Mononuclear cell (primary cell): ENCODE results near the gene PLA2G4A. TPM values are rescaled to one million over a fixed set of nuclear protein-coding genes. Genes with fewer than 3 reads are reported as not detected.

ENCODE experiments used
- H3K27me3 ChIP-seq: 2 replicates; pipeline ENCODE4 v1.6.0; 2011; ENCODE audit warnings: low read length, control low read depth; ENCODE audit not compliant: insufficient read depth
- H3K4me1 ChIP-seq: 2 replicates; pipeline ENCODE4 v1.5.1; 2011; ENCODE audit warnings: mild to moderate bottlenecking, low read length, control low read depth; ENCODE audit not compliant: insufficient read depth
- H3K4me3 ChIP-seq: 2 replicates; pipeline ENCODE4 v1.5.1; 2011; ENCODE audit warnings: mild to moderate bottlenecking, low read length, moderate library complexity
- H3K9me3 ChIP-seq: 2 replicates; pipeline ENCODE4 v1.5.1; 2011; ENCODE audit warnings: low read depth, mild to moderate bottlenecking, control low read depth, low read length
- total RNA-seq: library from RNA; depleted of rRNA; stranded (reverse); fragments of >200 nt; gene quantifications from one replicate; pipeline ENCODE4 v1.2.3, GENCODE V29; 2012

PLA2G4A gene
- total RNA-seq, 1 donor, result 2.2 TPM

GRCh38 chr1:187010571-187011309, 182.0 kb downstream of the PLA2G4A start:
- no peaks in the 10 kb centered on the region for H3K27me3 ChIP-seq

GRCh38 chr1:187013582-187014200, 184.9 kb downstream of the PLA2G4A start:
- H3K9me3 ChIP-seq, result no peaks in the 10 kb centered on the region
- H3K27me3 ChIP-seq, result no peaks in the 10 kb centered on the region
- H3K4me3 ChIP-seq, result no peak overlapping the region
- H3K4me1 ChIP-seq, result no peaks in the 10 kb centered on the region

More at GRCh38 chr1:187010571-187011309, 182.0 kb downstream of the PLA2G4A start:
- no peak overlapping the region for H3K4me3 ChIP-seq
- peaks cover 8% of the 10 kb centered on the region for H3K9me3 ChIP-seq
- H3K4me1 ChIP-seq, result no peaks in the 10 kb centered on the region

- H3K4me1 ChIP-seq, result no peaks in the 10 kb centered on the region
- no peak overlapping the region for H3K4me3 ChIP-seq
- H3K9me3 ChIP-seq, result peaks cover 4% of the 10 kb centered on the region
- no peaks in the 10 kb centered on the region for H3K27me3 ChIP-seq
These were observed 189.5 kb downstream of the PLA2G4A start for GRCh38 chr1:187018291-187018690.

GRCh38 chr1:187027253-187027652, 198.5 kb downstream of the PLA2G4A start:
- no peaks in the 10 kb centered on the region for H3K27me3 ChIP-seq
- H3K4me1 ChIP-seq, result no peaks in the 10 kb centered on the region
- H3K9me3 ChIP-seq, result peaks cover 14% of the 10 kb centered on the region
- no peak overlapping the region for H3K4me3 ChIP-seq

- Histone ChIP-seq H3K4me3 (no peak overlapping the region), H3K27me3 (no peaks in the 10 kb centered on the region), H3K4me1 (no peaks in the 10 kb centered on the region), H3K9me3 (peaks cover 14% of the 10 kb centered on the region)
These were observed 203.7 kb downstream of the PLA2G4A start for GRCh38 chr1:187032316-187032981.

- no peaks in the 10 kb centered on the region for H3K4me1 ChIP-seq
- H3K9me3 ChIP-seq, result peaks cover 13% of the 10 kb centered on the region
- H3K4me3 ChIP-seq, result no peak overlapping the region
- no peaks in the 10 kb centered on the region for H3K27me3 ChIP-seq
These were observed 204.4 kb downstream of the PLA2G4A start for GRCh38 chr1:187032982-187033692.

GRCh38 chr1:187033693-187034390, 205.1 kb downstream of the PLA2G4A start:
- Histone ChIP-seq H3K27me3 (no peaks in the 10 kb centered on the region), H3K4me1 (no peaks in the 10 kb centered on the region), H3K4me3 (no peak overlapping the region), H3K9me3 (peaks cover 6% of the 10 kb centered on the region)

- H3K9me3 ChIP-seq, result peaks cover 1% of the 10 kb centered on the region
- H3K4me1 ChIP-seq, result no peaks in the 10 kb centered on the region
- H3K4me3 ChIP-seq, result no peak overlapping the region
- no peaks in the 10 kb centered on the region for H3K27me3 ChIP-seq
These were observed 205.8 kb downstream of the PLA2G4A start for GRCh38 chr1:187034501-187034900.

- H3K9me3 ChIP-seq, result no peaks in the 10 kb centered on the region
- H3K4me3 ChIP-seq, result no peak overlapping the region
- no peaks in the 10 kb centered on the region for H3K27me3 ChIP-seq
- H3K4me1 ChIP-seq, result no peaks in the 10 kb centered on the region
These were observed 209.3 kb downstream of the PLA2G4A start for GRCh38 chr1:187037973-187038553.

Other genes starting within 250 kb of the PLA2G4A start
- gene PTGS2, start 148.5 kb upstream of the PLA2G4A start, total RNA-seq, result 446 TPM